ENCODE measurements around the gene DDX1.

DDX1 gene

GRCh38 chr2:15626126-15626525 lies 34.5 kb downstream of the DDX1 start (continued):
- no peak for TF ChIP-seq ZNF529 (tag by site-specific recombination; IDR thresholded peaks at IDR 0.05; ENCODE audit: insufficient replicate concordance)
- no peak for TF ChIP-seq ZNF155 (tag by site-specific recombination; IDR thresholded peaks at IDR 0.05)
- no peak for TF ChIP-seq KLF10 (tag by site-specific recombination; IDR thresholded peaks at IDR 0.05)
- TF ChIP-seq PATZ1 (tag by site-specific recombination; IDR thresholded peaks at IDR 0.05), result no peak
- TF ChIP-seq ZNF629 (tag by site-specific recombination; IDR thresholded peaks at IDR 0.05), result no peak
- no peak for TF ChIP-seq ZNF548 (tag by site-specific recombination; IDR thresholded peaks at IDR 0.05)
- no peak for TF ChIP-seq ZNF624 (tag by site-specific recombination; IDR thresholded peaks at IDR 0.05)
- TF ChIP-seq ZSCAN23 (tag by site-specific recombination; IDR thresholded peaks at IDR 0.05), result no peak
- no peak for TF ChIP-seq ZSCAN4 (tag by site-specific recombination; IDR thresholded peaks at IDR 0.05)
- no peak for TF ChIP-seq ATF2 (tag by site-specific recombination; IDR thresholded peaks at IDR 0.05; ENCODE audit: low read depth)

GRCh38 chr2:15626967-15627366 lies 35.3 kb downstream of the DDX1 start:
- ChIA-PET CTCF (no interaction called here), POLR2A (no interaction called here)
- peaks cover 60 to 93% of the 10 kb centered on the region in 2 experiments for H3K36me3 ChIP-seq (ENCODE audit: control insufficient read depth in 2 of 2, insufficient read depth in 1 of 2, low read length in 2 of 2)
- H3K4me3 ChIP-seq (ENCODE audit: low read depth, low read length), result no peak overlapping the region
- no peaks in the 10 kb centered on the region for H3K9me3 ChIP-seq (ENCODE audit: control insufficient read depth, insufficient read depth, low read depth, low read length)
- H3K27ac ChIP-seq (ENCODE audit: extremely low read depth, low read depth, low read length), result no peak overlapping the region
- no peaks in the 10 kb centered on the region for H3K4me1 ChIP-seq (ENCODE audit: control insufficient read depth, insufficient read depth, low read length)
- no peak for TF ChIP-seq ZNF112 (tag by site-specific recombination; IDR thresholded peaks at IDR 0.05)
- TF ChIP-seq ZFP3 (tag by site-specific recombination; IDR thresholded peaks at IDR 0.05; ENCODE audit: low read depth), result no peak
- TF ChIP-seq ZNF211 (tag by site-specific recombination; IDR thresholded peaks at IDR 0.05; ENCODE audit: low read depth), result no peak
- no peak for TF ChIP-seq SALL2 (tag by site-specific recombination; IDR thresholded peaks at IDR 0.05; ENCODE audit: borderline replicate concordance)
- no peak for TF ChIP-seq ZNF707 (tag by site-specific recombination; IDR thresholded peaks at IDR 0.05)
- TF ChIP-seq ZNF549 (tag by site-specific recombination; IDR thresholded peaks at IDR 0.05), result no peak
- TF ChIP-seq ZNF521 (tag by site-specific recombination; IDR thresholded peaks at IDR 0.05), result no peak
- TF ChIP-seq ZBTB10 (tag by site-specific recombination; IDR thresholded peaks at IDR 0.05), result no peak
- TF ChIP-seq ZNF433 (tag by site-specific recombination; IDR thresholded peaks at IDR 0.05; ENCODE audit: low read depth), result no peak
- TF ChIP-seq ZFP37 (tag by site-specific recombination; IDR thresholded peaks at IDR 0.05), result no peak
- TF ChIP-seq ZSCAN30 (tag by site-specific recombination; IDR thresholded peaks at IDR 0.05), result no peak
- no peak for TF ChIP-seq ZNF133 (tag by site-specific recombination; IDR thresholded peaks at IDR 0.05)
- no peak for TF ChIP-seq ZNF513 (tag by site-specific recombination; IDR thresholded peaks at IDR 0.05)
- TF ChIP-seq ZSCAN5A (tag by site-specific recombination; IDR thresholded peaks at IDR 0.05), result no peak
- no peak for TF ChIP-seq ZNF658 (tag by site-specific recombination; IDR thresholded peaks at IDR 0.05)
- TF ChIP-seq ZNF747 (tag by site-specific recombination; IDR thresholded peaks at IDR 0.05), result no peak
